ENCODE results near the gene MAP4K3.

Gene MAP4K3

GRCh38 chr2:39320162-39320561 is 116.9 kb downstream of the MAP4K3 start:
- DNase-seq (ENCODE audit: low spot score) = no peak
- in situ Hi-C loops (cut with MboI; ENCODE audit: low pct_unique_long_range_greater_than_20kb, low sequenced_read_pairs, unreplicated experiment) = no loop called here
- no peak for TF ChIP-seq CTCF (IDR thresholded peaks at IDR 0.05; ENCODE audit: extremely low read depth, insufficient read depth, missing control alignments)

- in situ Hi-C loops (cut with MboI; ENCODE audit: low pct_unique_long_range_greater_than_20kb, low sequenced_read_pairs, unreplicated experiment) = no loop called here
- no peak for DNase-seq (ENCODE audit: low spot score)
- no peak for TF ChIP-seq CTCF (IDR thresholded peaks at IDR 0.05; ENCODE audit: extremely low read depth, insufficient read depth, missing control alignments)
These were observed 123.5 kb downstream of the MAP4K3 start for GRCh38 chr2:39313575-39313974.

GRCh38 chr2:39311469-39311868 is 125.6 kb downstream of the MAP4K3 start:
- in situ Hi-C loops (cut with MboI; ENCODE audit: low pct_unique_long_range_greater_than_20kb, low sequenced_read_pairs, unreplicated experiment) = no loop called here
- DNase-seq (ENCODE audit: low spot score) = no peak
- no peak for TF ChIP-seq CTCF (IDR thresholded peaks at IDR 0.05; ENCODE audit: extremely low read depth, insufficient read depth, missing control alignments)

- TF ChIP-seq CTCF (IDR thresholded peaks at IDR 0.05; ENCODE audit: extremely low read depth, insufficient read depth, missing control alignments) = no peak
- DNase-seq (ENCODE audit: low spot score) = no peak
- in situ Hi-C loops (cut with MboI; ENCODE audit: low pct_unique_long_range_greater_than_20kb, low sequenced_read_pairs, unreplicated experiment) = no loop called here
These were observed 128.3 kb downstream of the MAP4K3 start for GRCh38 chr2:39308778-39309177.

- no peak for DNase-seq (ENCODE audit: low spot score)
- in situ Hi-C loops (cut with MboI; ENCODE audit: low pct_unique_long_range_greater_than_20kb, low sequenced_read_pairs, unreplicated experiment) = no loop called here
- TF ChIP-seq CTCF (IDR thresholded peaks at IDR 0.05; ENCODE audit: extremely low read depth, insufficient read depth, missing control alignments) = no peak
These were observed 130.5 kb downstream of the MAP4K3 start for GRCh38 chr2:39306626-39307025.

GRCh38 chr2:39304729-39305128 is 132.4 kb downstream of the MAP4K3 start:
- no peak for DNase-seq (ENCODE audit: low spot score)
- in situ Hi-C loops (cut with MboI; ENCODE audit: low pct_unique_long_range_greater_than_20kb, low sequenced_read_pairs, unreplicated experiment) = no loop called here
- no peak for TF ChIP-seq CTCF (IDR thresholded peaks at IDR 0.05; ENCODE audit: extremely low read depth, insufficient read depth, missing control alignments)

GRCh38 chr2:39304200-39304599 is 132.9 kb downstream of the MAP4K3 start:
- no peak for DNase-seq (ENCODE audit: low spot score)
- in situ Hi-C loops (cut with MboI; ENCODE audit: low pct_unique_long_range_greater_than_20kb, low sequenced_read_pairs, unreplicated experiment) = no loop called here

More at GRCh38 chr2:39304200-39304599, 132.9 kb downstream of the MAP4K3 start:
- no peak for TF ChIP-seq CTCF (IDR thresholded peaks at IDR 0.05; ENCODE audit: extremely low read depth, insufficient read depth, missing control alignments)
